Measurements from ENCODE around the gene CELF3.
"Not testable (repeated sequence)": the region's sequence is repeated elsewhere in the genome, so short reads cannot be mapped to it uniquely, and the experiment has no call there.

The CELF3 gene

GRCh38 chr1:151689494-151689893 lies 27.1 kb downstream of the CELF3 start:
- TF ChIP-seq, protein P1, sequence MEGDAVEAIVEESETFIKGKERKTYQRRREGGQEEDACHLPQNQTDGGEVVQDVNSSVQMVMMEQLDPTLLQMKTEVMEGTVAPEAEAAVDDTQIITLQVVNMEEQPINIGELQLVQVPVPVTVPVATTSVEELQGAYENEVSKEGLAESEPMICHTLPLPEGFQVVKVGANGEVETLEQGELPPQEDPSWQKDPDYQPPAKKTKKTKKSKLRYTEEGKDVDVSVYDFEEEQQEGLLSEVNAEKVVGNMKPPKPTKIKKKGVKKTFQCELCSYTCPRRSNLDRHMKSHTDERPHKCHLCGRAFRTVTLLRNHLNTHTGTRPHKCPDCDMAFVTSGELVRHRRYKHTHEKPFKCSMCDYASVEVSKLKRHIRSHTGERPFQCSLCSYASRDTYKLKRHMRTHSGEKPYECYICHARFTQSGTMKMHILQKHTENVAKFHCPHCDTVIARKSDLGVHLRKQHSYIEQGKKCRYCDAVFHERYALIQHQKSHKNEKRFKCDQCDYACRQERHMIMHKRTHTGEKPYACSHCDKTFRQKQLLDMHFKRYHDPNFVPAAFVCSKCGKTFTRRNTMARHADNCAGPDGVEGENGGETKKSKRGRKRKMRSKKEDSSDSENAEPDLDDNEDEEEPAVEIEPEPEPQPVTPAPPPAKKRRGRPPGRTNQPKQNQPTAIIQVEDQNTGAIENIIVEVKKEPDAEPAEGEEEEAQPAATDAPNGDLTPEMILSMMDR (IDR thresholded peaks at IDR 0.05; ENCODE audit: insufficient read depth, low read length) = no peak
- TF ChIP-seq, protein P2, sequence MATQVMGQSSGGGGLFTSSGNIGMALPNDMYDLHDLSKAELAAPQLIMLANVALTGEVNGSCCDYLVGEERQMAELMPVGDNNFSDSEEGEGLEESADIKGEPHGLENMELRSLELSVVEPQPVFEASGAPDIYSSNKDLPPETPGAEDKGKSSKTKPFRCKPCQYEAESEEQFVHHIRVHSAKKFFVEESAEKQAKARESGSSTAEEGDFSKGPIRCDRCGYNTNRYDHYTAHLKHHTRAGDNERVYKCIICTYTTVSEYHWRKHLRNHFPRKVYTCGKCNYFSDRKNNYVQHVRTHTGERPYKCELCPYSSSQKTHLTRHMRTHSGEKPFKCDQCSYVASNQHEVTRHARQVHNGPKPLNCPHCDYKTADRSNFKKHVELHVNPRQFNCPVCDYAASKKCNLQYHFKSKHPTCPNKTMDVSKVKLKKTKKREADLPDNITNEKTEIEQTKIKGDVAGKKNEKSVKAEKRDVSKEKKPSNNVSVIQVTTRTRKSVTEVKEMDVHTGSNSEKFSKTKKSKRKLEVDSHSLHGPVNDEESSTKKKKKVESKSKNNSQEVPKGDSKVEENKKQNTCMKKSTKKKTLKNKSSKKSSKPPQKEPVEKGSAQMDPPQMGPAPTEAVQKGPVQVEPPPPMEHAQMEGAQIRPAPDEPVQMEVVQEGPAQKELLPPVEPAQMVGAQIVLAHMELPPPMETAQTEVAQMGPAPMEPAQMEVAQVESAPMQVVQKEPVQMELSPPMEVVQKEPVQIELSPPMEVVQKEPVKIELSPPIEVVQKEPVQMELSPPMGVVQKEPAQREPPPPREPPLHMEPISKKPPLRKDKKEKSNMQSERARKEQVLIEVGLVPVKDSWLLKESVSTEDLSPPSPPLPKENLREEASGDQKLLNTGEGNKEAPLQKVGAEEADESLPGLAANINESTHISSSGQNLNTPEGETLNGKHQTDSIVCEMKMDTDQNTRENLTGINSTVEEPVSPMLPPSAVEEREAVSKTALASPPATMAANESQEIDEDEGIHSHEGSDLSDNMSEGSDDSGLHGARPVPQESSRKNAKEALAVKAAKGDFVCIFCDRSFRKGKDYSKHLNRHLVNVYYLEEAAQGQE (IDR thresholded peaks at IDR 0.05; ENCODE audit: insufficient replicate concordance, low read depth) = no peak
- TF ChIP-seq POLR2AphosphoS5 (IDR thresholded peaks at IDR 0.05; ENCODE audit: low read depth) (no peak), GABPA (IDR thresholded peaks at IDR 0.05; ENCODE audit: low read depth) (no peak), SPI1 (IDR thresholded peaks at IDR 0.05; ENCODE audit: borderline replicate concordance, low read depth) (no peak)
- DNase-seq (ENCODE audit: low read depth in 1 of 2, low spot score in 1 of 2) = no peak
- H3K27me3 ChIP-seq (ENCODE audit: insufficient read depth, poor library complexity, severe bottlenecking) = no peaks in the 10 kb centered on the region
- H3K27ac ChIP-seq (replicated peaks) = no peak overlapping the region
- no peak overlapping the region for H3K4me3 ChIP-seq (replicated peaks; ENCODE audit: insufficient read depth, low read length)

- no peak for DNase-seq (ENCODE audit: low read depth in 1 of 2, low spot score in 1 of 2)
- TF ChIP-seq SPI1 (IDR thresholded peaks at IDR 0.05; ENCODE audit: borderline replicate concordance, low read depth) (no peak), POLR2AphosphoS5 (IDR thresholded peaks at IDR 0.05; ENCODE audit: low read depth) (no peak), GABPA (IDR thresholded peaks at IDR 0.05; ENCODE audit: low read depth) (no peak)
- TF ChIP-seq, protein P1 (IDR thresholded peaks at IDR 0.05; ENCODE audit: insufficient read depth, low read length) = no peak
- TF ChIP-seq, protein P2 (IDR thresholded peaks at IDR 0.05; ENCODE audit: insufficient replicate concordance, low read depth) = no peak
- H3K27me3 ChIP-seq (ENCODE audit: insufficient read depth, poor library complexity, severe bottlenecking) = no peaks in the 10 kb centered on the region
- no peak overlapping the region for H3K4me3 ChIP-seq (replicated peaks; ENCODE audit: insufficient read depth, low read length)
- no peak overlapping the region for H3K27ac ChIP-seq (replicated peaks)
Observed at GRCh38 chr1:151686561-151686960, 30.0 kb downstream of the CELF3 start.

DNA sequence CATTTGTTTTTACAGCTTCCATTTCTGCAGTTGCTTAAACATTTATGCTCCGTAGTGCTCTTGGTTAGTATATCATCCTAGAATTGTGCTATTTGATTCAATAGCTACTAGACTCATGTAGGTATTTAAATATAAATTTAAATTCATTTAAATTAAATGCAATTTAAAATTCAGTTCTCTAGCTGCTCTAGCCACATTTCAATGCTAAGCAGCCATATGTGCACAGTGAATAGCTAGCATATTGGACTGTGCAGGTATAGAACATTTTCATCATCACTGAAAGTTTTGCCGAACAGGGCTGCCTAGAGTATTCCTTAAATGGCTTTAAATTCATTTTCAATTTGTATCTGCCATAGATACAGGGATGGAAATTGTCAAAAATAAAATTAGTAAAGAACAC lies 32.5 kb downstream of the CELF3 start:
- DNase-seq (ENCODE audit: low read depth in 1 of 2, low spot score in 1 of 2) = no peak
- H3K27ac ChIP-seq (replicated peaks) = no peak overlapping the region
- TF ChIP-seq SPI1 (IDR thresholded peaks at IDR 0.05; ENCODE audit: borderline replicate concordance, low read depth) = no peak
- TF ChIP-seq, protein P2 (IDR thresholded peaks at IDR 0.05; ENCODE audit: insufficient replicate concordance, low read depth) = no peak
- TF ChIP-seq, protein P1 (IDR thresholded peaks at IDR 0.05; ENCODE audit: insufficient read depth, low read length) = no peak
- no peak for TF ChIP-seq GABPA (IDR thresholded peaks at IDR 0.05; ENCODE audit: low read depth)
- no peak for TF ChIP-seq POLR2AphosphoS5 (IDR thresholded peaks at IDR 0.05; ENCODE audit: low read depth)
- no peak overlapping the region for H3K4me3 ChIP-seq (replicated peaks; ENCODE audit: insufficient read depth, low read length)
- H3K27me3 ChIP-seq (ENCODE audit: insufficient read depth, poor library complexity, severe bottlenecking) = no peaks in the 10 kb centered on the region

DNA sequence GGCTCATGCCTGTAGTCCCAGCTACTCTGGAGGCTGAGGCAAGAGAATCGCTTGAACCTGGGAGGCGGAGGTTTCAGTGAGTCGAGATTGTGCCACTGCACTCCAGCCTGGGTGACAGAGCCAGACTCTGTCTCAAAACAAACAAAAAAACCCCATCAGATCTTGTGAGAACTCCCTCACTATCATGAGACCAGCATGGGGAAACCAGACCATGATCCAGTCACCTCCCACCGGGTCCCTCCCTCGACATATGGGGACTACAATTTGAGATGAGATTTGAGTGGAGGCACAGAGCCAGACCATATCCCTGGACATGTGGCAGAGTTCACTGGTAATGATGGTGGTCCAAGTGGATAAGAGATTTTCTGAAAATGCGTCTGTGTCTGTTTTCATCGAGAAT lies 33.7 kb downstream of the CELF3 start:
- H3K27ac ChIP-seq (replicated peaks); H3K4me3 ChIP-seq (replicated peaks; ENCODE audit: insufficient read depth, low read length); DNase-seq (ENCODE audit: low read depth in 1 of 2, low spot score in 1 of 2); H3K27me3 ChIP-seq (ENCODE audit: insufficient read depth, poor library complexity, severe bottlenecking): not testable (repeated sequence)

All from HL-60 (cell line).